B cell (primary cell): ENCODE measurements around the gene SDR42E1. TPM values are rescaled to one million over a fixed set of nuclear protein-coding genes. Genes with fewer than 3 reads are reported as not detected.

Experiments
- ATAC-seq: fragments of 200-7000 bp; cut with Tn5 transposase; one replicate; pipeline ENCODE4 v1.10.0; 2021; ENCODE audit warnings: low read depth, mild to moderate bottlenecking, moderate number of reproducible peaks, moderate library complexity
- CTCF ChIA-PET: fragments of 350-600 bp; sonication (Branson Sonifier 250); formaldehyde crosslinking; loops from one replicate; lab custom pipeline; 2021; ENCODE audit warnings: antibody characterized with exemption, inconsistent platforms; lab: Charles Lee
- POLR2A ChIA-PET: fragments of 350-600 bp; sonication (Branson Sonifier 250); formaldehyde crosslinking; loops from one replicate; lab custom pipeline; 2021; ENCODE audit warnings: antibody characterized with exemption; lab: Charles Lee
- DNase-seq: peaks from one replicate; pipeline ENCODE4 v3.0.0; 2013
- H2AFZ ChIP-seq: 2 replicates; pipeline ENCODE4 v1.6.1; 2012; ENCODE audit warnings: mild to moderate bottlenecking, low read depth, low read length; ENCODE audit not compliant: insufficient read depth, poor library complexity, severe bottlenecking
- H3K27ac ChIP-seq, 2 donors: 1 replicate in 1 of 2; 2 replicates in 1 of 2; pipeline ENCODE4 v1.5.1; 2012 to 2013; ENCODE audit warnings: low read length in 2 of 2, mild to moderate bottlenecking in 2 of 2, moderate library complexity in 1 of 2
- H3K27me3 ChIP-seq, 4 experiments: fragments of 200-600 bp in 1 of 4; sonication (generic) in 1 of 4; replicated peaks in 1 of 4; 1 replicate in 2 of 4; 2 replicates in 2 of 4; pipeline versions ENCODE4 v1.6.1 to v1.7.0; 2013 to 2016; ENCODE audit warnings: low read length in 3 of 4, mild to moderate bottlenecking in 2 of 4, mixed read lengths in 1 of 4, moderate library complexity in 1 of 4; ENCODE audit not compliant: insufficient read depth in 4 of 4, control insufficient read depth in 3 of 4; ENCODE audit errors: control extremely low read depth in 1 of 4
- H3K36me3 ChIP-seq, 2 experiments: replicated peaks in 1 of 2; 1 replicate in 1 of 2; 2 replicates in 1 of 2; pipeline versions ENCODE4 v1.6.1 to v1.7.1; 2013; ENCODE audit warnings: low read length in 1 of 2; ENCODE audit not compliant: insufficient read depth in 2 of 2, control insufficient read depth in 1 of 2; ENCODE audit errors: control extremely low read depth in 1 of 2, extremely low read depth in 1 of 2
- H3K4me1 ChIP-seq, 2 donors: fragments of 200-600 bp in 1 of 2; sonication (generic) in 1 of 2; 1 replicate in 1 of 2; 2 replicates in 1 of 2; pipeline versions ENCODE4 v1.5.1 to v1.6.1; 2013 to 2017; ENCODE audit warnings: low read length in 2 of 2; ENCODE audit not compliant: control insufficient read depth in 2 of 2, insufficient read depth in 2 of 2
- H3K4me2 ChIP-seq: replicated peaks from 2 replicates; pipeline ENCODE3; 2012; ENCODE audit warnings: mild to moderate bottlenecking, low read depth, low read length; ENCODE audit not compliant: poor library complexity, severe bottlenecking
- H3K4me3 ChIP-seq, 5 experiments: fragments of 200-600 bp in 1 of 5; sonication (generic) in 1 of 5; 1 replicate in 3 of 5; 2 replicates in 2 of 5; pipeline versions ENCODE4 v1.5.1 to v1.7.0; 2011 to 2016; ENCODE audit warnings: low read length in 4 of 5, mild to moderate bottlenecking in 4 of 5, low read depth in 2 of 5, control low read depth in 1 of 5, moderate library complexity in 1 of 5; ENCODE audit not compliant: insufficient read depth in 1 of 5; ENCODE audit errors: control extremely low read depth in 1 of 5, extremely low read depth in 1 of 5
- H3K79me2 ChIP-seq: fragments of 200-600 bp; sonication (generic); one replicate; pipeline ENCODE4 v1.6.0; 2016; ENCODE audit warnings: low read length; ENCODE audit not compliant: control insufficient read depth, insufficient read depth
- H3K9ac ChIP-seq: fragments of 200-600 bp; sonication (generic); 2 replicates; pipeline ENCODE4 v1.6.1; 2017; ENCODE audit warnings: mild to moderate bottlenecking, low read length, moderate library complexity
- H3K9me3 ChIP-seq, 3 donors: one replicate each; pipeline versions ENCODE4 v1.6.1 to v1.7.1; 2013; ENCODE audit warnings: low read length in 2 of 3; ENCODE audit not compliant: control insufficient read depth in 2 of 3, insufficient read depth in 1 of 3; ENCODE audit errors: control extremely low read depth in 1 of 3
- H4K20me1 ChIP-seq: 2 replicates; pipeline ENCODE4 v1.6.0; 2012; ENCODE audit warnings: mild to moderate bottlenecking, low read length; ENCODE audit not compliant: insufficient read depth, control insufficient read depth, poor library complexity, severe bottlenecking
- H3K27ac Mint-ChIP-seq: one replicate; pipeline ENCODE4 v1.8.0; 2021; ENCODE audit warnings: mixed read lengths
- H3K27me3 Mint-ChIP-seq: one replicate; pipeline ENCODE4 v1.8.0; 2021; ENCODE audit warnings: mixed read lengths
- H3K4me1 Mint-ChIP-seq: one replicate; pipeline ENCODE4 v1.8.0; 2021; ENCODE audit warnings: mixed read lengths
- H3K4me3 Mint-ChIP-seq: one replicate; pipeline ENCODE4 v1.8.0; 2021; ENCODE audit warnings: mixed read lengths
- H3K9me3 Mint-ChIP-seq: one replicate; pipeline ENCODE4 v1.8.0; 2022; ENCODE audit warnings: mixed read lengths; ENCODE audit not compliant: insufficient read depth
- EZH2 ChIP-seq: IDR thresholded peaks from 2 replicates; pipeline ENCODE4 v1.6.1; 2012; ENCODE audit warnings: borderline replicate concordance, low read depth, mild to moderate bottlenecking, moderate library complexity, low read length; ENCODE audit not compliant: insufficient read depth, poor library complexity, severe bottlenecking
- WGBS: methylation state at CpG from one replicate; pipeline ENCODE4 v1.1.5; 2013; ENCODE audit warnings: missing lambda C conversion rate; ENCODE audit not compliant: insufficient coverage; 5-methylcytosine and 5-hydroxymethylcytosine counted together
- intact Hi-C: fragments of 100-400 bp; cut with micrococcal nuclease; formaldehyde crosslinking; loops from one replicate; pipeline ENCODE4 v1.10.0; 2022
- polyA plus RNA-seq: library from polyadenylated mRNA; depleted of rRNA; stranded (reverse); fragments of >200 nt; gene quantifications from 2 replicates; pipeline ENCODE4 v1.2.3, GENCODE V29; 2012
- total RNA-seq, 2 donors: library from RNA; stranded (reverse); fragments of 120-200 nt in 1 of 2; gene quantifications; 1 replicate in 1 of 2; 2 replicates in 1 of 2; pipeline versions ENCODE4 v1.2.3 to v1.2.4, GENCODE V29; 2013 to 2022
- TF ChIP-seq, protein P1 (sequence below): fragments of 200-600 bp; IDR thresholded peaks from one replicate; pipeline ENCODE4 v1.8.0; 2022; ENCODE audit warnings: antibody characterized with exemption, mild to moderate bottlenecking

SDR42E1 gene
- total and polyA plus RNA-seq, 2 donors (not counting 1 experiment from before 2014, with no cell fraction given), result 2.1 to 6.9 TPM

DNA sequence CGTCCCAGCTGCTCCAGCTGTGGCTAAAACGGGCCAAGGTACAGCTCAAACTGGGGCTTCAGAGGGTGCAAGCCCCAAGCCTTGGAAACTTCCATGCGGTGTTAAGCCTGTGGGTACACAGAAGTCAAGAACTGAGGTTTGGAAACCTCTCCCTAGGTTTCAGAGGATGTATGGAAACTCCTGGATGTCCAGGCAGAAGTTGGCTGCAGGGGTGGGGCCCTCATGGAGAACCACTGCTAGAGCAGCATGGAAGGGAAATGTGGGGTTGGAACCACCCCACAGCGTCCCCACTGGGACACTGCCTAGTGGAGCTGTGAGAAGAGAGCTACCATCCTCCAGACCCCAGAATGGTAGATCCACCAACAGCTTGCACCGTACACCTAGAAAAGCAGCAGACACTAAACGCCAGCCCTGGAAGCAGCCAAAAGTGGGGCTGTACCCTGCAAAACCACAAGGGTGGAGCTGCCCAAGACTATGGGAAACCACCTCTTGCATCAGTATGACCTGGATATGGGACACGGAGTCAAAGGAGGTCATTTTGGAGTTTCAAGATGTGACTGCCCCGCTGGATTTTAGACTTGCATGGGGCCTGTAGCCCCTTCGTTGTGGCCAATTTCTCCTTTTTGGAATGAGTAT is 2.2 kb downstream of the SDR42E1 start:
- intact Hi-C loops, result no loop called here
- peak overlapping the region; percentile 49 for H3K4me3 Mint-ChIP-seq

DNA sequence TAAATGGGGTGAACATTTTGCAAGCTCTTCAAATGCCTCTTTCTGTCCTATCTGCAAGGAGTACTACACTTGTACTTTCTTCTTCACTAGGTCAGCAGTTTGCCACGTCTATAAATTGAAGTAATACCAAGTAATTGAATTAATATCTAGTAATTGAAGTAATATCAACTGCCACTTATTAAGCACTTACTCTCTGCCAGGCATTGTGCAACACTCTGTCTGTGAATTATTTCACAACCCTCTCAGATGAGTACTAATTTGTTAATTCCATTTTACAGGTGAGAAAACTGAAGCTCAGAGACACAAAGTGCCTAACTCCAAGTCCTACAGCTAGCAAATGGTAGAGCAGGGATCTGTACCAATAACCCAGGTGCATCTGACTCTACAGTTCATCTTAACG is 4.1 kb downstream of the SDR42E1 start:
- no peak overlapping the region for H3K27ac Mint-ChIP-seq
- peaks cover 18% of the 10 kb centered on the region for H3K4me1 Mint-ChIP-seq
- ATAC-seq, result no peak
- DNase-seq, result no peak
- no peak overlapping the region for H3K4me2 ChIP-seq
- H4K20me1 ChIP-seq, result no peaks in the 10 kb centered on the region
- H3K9me3 Mint-ChIP-seq, result peaks cover 9% of the 10 kb centered on the region
- H3K9ac ChIP-seq, result no peak overlapping the region
- H3K4me3 ChIP-seq, result no peak overlapping the region
- no peak overlapping the region for H2AFZ ChIP-seq
- no peaks in the 10 kb centered on the region for H3K27me3 ChIP-seq
- H3K36me3 ChIP-seq, result peaks cover 0 to 8% of the 10 kb centered on the region in 2 experiments
- intact Hi-C loops, result no loop called here
- H3K27me3 Mint-ChIP-seq, result no peaks in the 10 kb centered on the region
- ChIA-PET POLR2A (no interaction called here), CTCF (interaction anchor here (1.3 kb wide), 1 partner anchor 9 kb away, joined by 4 read pairs; no protein-coding TSS in a partner anchor)
- H3K79me2 ChIP-seq, result no peaks in the 10 kb centered on the region
- TF ChIP-seq EZH2, result no peak
- TF ChIP-seq, protein P1, sequence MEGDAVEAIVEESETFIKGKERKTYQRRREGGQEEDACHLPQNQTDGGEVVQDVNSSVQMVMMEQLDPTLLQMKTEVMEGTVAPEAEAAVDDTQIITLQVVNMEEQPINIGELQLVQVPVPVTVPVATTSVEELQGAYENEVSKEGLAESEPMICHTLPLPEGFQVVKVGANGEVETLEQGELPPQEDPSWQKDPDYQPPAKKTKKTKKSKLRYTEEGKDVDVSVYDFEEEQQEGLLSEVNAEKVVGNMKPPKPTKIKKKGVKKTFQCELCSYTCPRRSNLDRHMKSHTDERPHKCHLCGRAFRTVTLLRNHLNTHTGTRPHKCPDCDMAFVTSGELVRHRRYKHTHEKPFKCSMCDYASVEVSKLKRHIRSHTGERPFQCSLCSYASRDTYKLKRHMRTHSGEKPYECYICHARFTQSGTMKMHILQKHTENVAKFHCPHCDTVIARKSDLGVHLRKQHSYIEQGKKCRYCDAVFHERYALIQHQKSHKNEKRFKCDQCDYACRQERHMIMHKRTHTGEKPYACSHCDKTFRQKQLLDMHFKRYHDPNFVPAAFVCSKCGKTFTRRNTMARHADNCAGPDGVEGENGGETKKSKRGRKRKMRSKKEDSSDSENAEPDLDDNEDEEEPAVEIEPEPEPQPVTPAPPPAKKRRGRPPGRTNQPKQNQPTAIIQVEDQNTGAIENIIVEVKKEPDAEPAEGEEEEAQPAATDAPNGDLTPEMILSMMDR, result no peak
- WGBS, result 100% methylated on average over 1 of the region's 2 CpGs
- no peak overlapping the region for H3K4me3 Mint-ChIP-seq
- peaks cover 6 to 10% of the 10 kb centered on the region in 2 donors for H3K4me1 ChIP-seq
- H3K9me3 ChIP-seq, result peaks cover 0 to 20% (median 13%) of the 10 kb centered on the region in 3 donors
- H3K27ac ChIP-seq, result no peak overlapping the region

More for the DNA sequence above, 2.2 kb downstream of the SDR42E1 start:
- Histone ChIP-seq H3K36me3 (peaks cover 0 to 8% of the 10 kb centered on the region in 2 experiments), H3K4me2 (no peak overlapping the region), H3K9me3 (peaks cover 0 to 20% (median 16%) of the 10 kb centered on the region in 3 donors), H3K27ac (no peak overlapping the region), H3K9ac (no peak overlapping the region), H3K27me3 (no peaks in the 10 kb centered on the region), H3K79me2 (no peaks in the 10 kb centered on the region), H4K20me1 (no peaks in the 10 kb centered on the region), H3K4me1 (peaks cover 6 to 10% of the 10 kb centered on the region in 2 donors), H2AFZ (no peak overlapping the region), H3K4me3 (no peak overlapping the region)
- no peak for TF ChIP-seq EZH2
- TF ChIP-seq, protein P1, result no peak
- ATAC-seq, result no peak
- H3K27me3 Mint-ChIP-seq, result peaks cover 5% of the 10 kb centered on the region
- POLR2A ChIA-PET, result no interaction called here
- H3K4me1 Mint-ChIP-seq, result peaks cover 18% of the 10 kb centered on the region
- CTCF ChIA-PET, result no interaction called here
- WGBS, result 93% methylated on average over 8 of the region's 9 CpGs
- no peak overlapping the region for H3K27ac Mint-ChIP-seq
- H3K9me3 Mint-ChIP-seq, result peaks cover 12% of the 10 kb centered on the region
- peak; percentile 9 for DNase-seq
